GM12878 (cell line): ENCODE data around the gene AMBRA1.

Source experiments
- E4F1 ChIP-seq: fragments of 450-650 bp; IDR thresholded peaks from 2 replicates; pipeline ENCODE4 v1.6.1; 2018; ENCODE audit warnings: borderline replicate concordance, mild to moderate bottlenecking; ENCODE audit not compliant: partially characterized antibody
- EGR1 ChIP-seq, 2 experiments: IDR thresholded peaks; 1 replicate in 1 of 2; 2 replicates in 1 of 2; pipeline ENCODE4 v1.6.1; 2011 to 2012; ENCODE audit warnings: low read depth in 2 of 2, low read length in 2 of 2, borderline replicate concordance in 1 of 2, mild to moderate bottlenecking in 1 of 2, moderate library complexity in 1 of 2
- ZNF622 ChIP-seq: fragments of 450-650 bp; IDR thresholded peaks from 2 replicates; pipeline ENCODE4 v1.6.1; 2017; ENCODE audit warnings: mild to moderate bottlenecking, inconsistent platforms

DNA sequence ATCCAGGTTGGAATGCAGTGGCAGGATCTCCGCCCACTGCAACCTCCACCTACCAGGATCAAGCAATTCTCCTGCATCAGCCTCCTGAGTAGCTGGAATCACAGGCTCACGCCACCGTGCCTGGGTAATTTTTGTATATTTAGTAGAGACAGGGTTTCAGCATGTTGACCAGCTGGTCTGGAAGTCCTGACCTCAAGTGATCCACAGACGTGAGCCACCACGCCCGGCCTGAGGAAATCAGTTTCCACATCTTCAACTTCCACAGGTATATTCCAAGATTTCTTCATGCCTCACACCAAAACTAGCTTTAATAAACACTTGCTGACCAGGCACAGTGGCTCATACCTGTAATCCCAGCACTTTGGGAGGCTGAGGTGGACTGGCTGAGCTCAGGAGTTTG lies 15.6 kb upstream of the AMBRA1 start:
- no peak for TF ChIP-seq E4F1
- no peak for TF ChIP-seq EGR1 (IDR thresholded peaks at IDR 0.05; ENCODE audit: borderline replicate concordance in 1 of 2, low read depth in 2 of 2, low read length in 2 of 2)
- TF ChIP-seq ZNF622 = no peak
